IMR-90 (cell line): ENCODE data around the gene ADAM12. TPM values are rescaled to one million over a fixed set of nuclear protein-coding genes. Genes with fewer than 3 reads are reported as not detected.

Experiments
- ATAC-seq: fragments of 200-7000 bp; cut with Tn5 transposase; 2 replicates; pipeline ENCODE4 v1.9.1; 2020; ENCODE audit warnings: low read depth, mild to moderate bottlenecking, moderate library complexity
- BruUV-seq: library from RNA; stranded (reverse); fragments of 400-500 nt; replicated peaks from 2 replicates; lab custom pipeline; 2021; lab: Mats Ljungman, UMichigan
- CTCF ChIA-PET: fragments of 300-600 bp; formaldehyde crosslinking; extraction: SDS; loops from one replicate; lab custom pipeline; 2021; ENCODE audit warnings: antibody characterized with exemption; lab: Yijun Ruan, JAX
- POLR2A ChIA-PET: fragments of 300-600 bp; sonication (Branson Sonifier 250); formaldehyde crosslinking; loops from one replicate; lab custom pipeline; 2022; ENCODE audit warnings: antibody characterized with exemption; ENCODE audit not compliant: unreplicated experiment; lab: Charles Lee
- DNase-seq: peaks from one replicate; pipeline ENCODE4 v3.0.0; 2013
- H2AFZ ChIP-seq: replicated peaks from 2 replicates; pipeline ENCODE3; 2013; ENCODE audit warnings: low read length, mild to moderate bottlenecking; ENCODE audit not compliant: poor library complexity
- H2AK5ac ChIP-seq: 2 replicates; pipeline ENCODE4 v1.6.1; 2013; ENCODE audit warnings: low read depth, low read length, inconsistent platforms
- H2AK9ac ChIP-seq: replicated peaks from 2 replicates; pipeline ENCODE3; 2013; ENCODE audit warnings: mild to moderate bottlenecking, low read depth, low read length, moderate library complexity; ENCODE audit not compliant: poor library complexity
- H2BK120ac ChIP-seq: 2 replicates; pipeline ENCODE4 v1.6.1; 2013; ENCODE audit warnings: low read depth, low read length, inconsistent platforms
- H2BK15ac ChIP-seq: 3 replicates; pipeline ENCODE4 v1.6.1; 2013; ENCODE audit warnings: low read depth, low read length, inconsistent platforms
- H2BK20ac ChIP-seq: 2 replicates; pipeline ENCODE4 v1.6.1; 2013; ENCODE audit warnings: low read depth, mild to moderate bottlenecking, inconsistent platforms, low read length, moderate library complexity
- H2BK5ac ChIP-seq: 2 replicates; pipeline ENCODE4 v1.6.1; 2013; ENCODE audit warnings: mild to moderate bottlenecking, low read depth, low read length, inconsistent platforms; ENCODE audit not compliant: poor library complexity, severe bottlenecking
- H3K14ac ChIP-seq: replicated peaks from 2 replicates; pipeline ENCODE4 v1.6.1; 2013; ENCODE audit warnings: low read depth, low read length, inconsistent platforms
- H3K18ac ChIP-seq: 2 replicates; pipeline ENCODE4 v1.6.1; 2013; ENCODE audit warnings: low read depth, low read length, control low read depth
- H3K23ac ChIP-seq: 2 replicates; pipeline ENCODE4 v1.6.1; 2013; ENCODE audit warnings: low read depth, low read length, inconsistent platforms
- H3K27ac ChIP-seq: 2 replicates; pipeline ENCODE4 v1.5.1; 2013; ENCODE audit warnings: mild to moderate bottlenecking, control low read depth, low read length; ENCODE audit not compliant: insufficient read depth
- H3K27me3 ChIP-seq: 2 replicates; pipeline ENCODE4 v1.6.1; 2013; ENCODE audit warnings: low read length; ENCODE audit not compliant: control insufficient read depth, insufficient read depth
- H3K36me3 ChIP-seq: 2 replicates; pipeline ENCODE4 v1.6.1; 2013; ENCODE audit warnings: low read length, mixed read lengths; ENCODE audit not compliant: control insufficient read depth, insufficient read depth
- H3K4ac ChIP-seq: 2 replicates; pipeline ENCODE4 v1.6.1; 2013; ENCODE audit warnings: low read depth, low read length, inconsistent platforms
- H3K4me1 ChIP-seq: 2 replicates; pipeline ENCODE4 v1.6.1; 2013; ENCODE audit warnings: low read length, mixed read lengths; ENCODE audit not compliant: control insufficient read depth, insufficient read depth
- H3K4me2 ChIP-seq: 2 replicates; pipeline ENCODE4 v1.6.1; 2013; ENCODE audit warnings: low read depth, mild to moderate bottlenecking, control low read depth, low read length, moderate library complexity
- H3K4me3 ChIP-seq: 2 replicates; pipeline ENCODE4 v1.5.1; 2013; ENCODE audit warnings: low read depth, mild to moderate bottlenecking, control low read depth, low read length, moderate library complexity; ENCODE audit not compliant: insufficient read depth
- H3K56ac ChIP-seq: 2 replicates; pipeline ENCODE4 v1.6.1; 2013; ENCODE audit warnings: low read length, inconsistent platforms; ENCODE audit not compliant: insufficient read depth; ENCODE audit errors: extremely low read depth
- H3K79me1 ChIP-seq, 2 experiments: 2 replicates each; pipeline ENCODE4 v1.6.1; 2013; ENCODE audit warnings: low read length in 2 of 2, inconsistent platforms in 1 of 2, low read depth in 1 of 2
- H3K9ac ChIP-seq: 2 replicates; pipeline ENCODE4 v1.6.1; 2013; ENCODE audit warnings: low read depth, low read length, control low read depth
- H3K9me1 ChIP-seq: 2 replicates; pipeline ENCODE4 v1.6.1; 2013; ENCODE audit warnings: low read length, inconsistent platforms; ENCODE audit not compliant: insufficient read depth
- H3K9me3 ChIP-seq: 2 replicates; pipeline ENCODE4 v1.6.1; 2013; ENCODE audit warnings: low read length; ENCODE audit not compliant: control insufficient read depth, insufficient read depth
- H4K20me1 ChIP-seq: 2 replicates; pipeline ENCODE4 v1.6.1; 2013; ENCODE audit warnings: low read length, inconsistent platforms; ENCODE audit not compliant: insufficient read depth
- H4K5ac ChIP-seq: 2 replicates; pipeline ENCODE4 v1.6.1; 2013; ENCODE audit warnings: mild to moderate bottlenecking, low read depth, low read length, control low read depth
- H4K8ac ChIP-seq, 2 experiments: 2 replicates each; pipeline ENCODE4 v1.6.1; 2013; ENCODE audit warnings: low read depth in 2 of 2, low read length in 2 of 2, control low read depth in 1 of 2, inconsistent platforms in 1 of 2
- H4K91ac ChIP-seq: 2 replicates; pipeline ENCODE4 v1.6.1; 2013; ENCODE audit warnings: low read depth, low read length, inconsistent platforms; ENCODE audit not compliant: insufficient read depth
- BHLHE40 ChIP-seq: fragments of 150-350 bp; IDR thresholded peaks from 2 replicates; pipeline ENCODE4 v1.6.1; 2016; ENCODE audit warnings: mild to moderate bottlenecking, low read depth, low read length
- CEBPB ChIP-seq: IDR thresholded peaks from 2 replicates; pipeline ENCODE4 v1.6.1; 2012; ENCODE audit warnings: low read depth, low read length, improper control_type of control experiment
- CHD1 ChIP-seq: IDR thresholded peaks from 2 replicates; pipeline ENCODE4 v1.6.1; 2012; ENCODE audit warnings: low read depth, low read length, improper control_type of control experiment
- ELK1 ChIP-seq: fragments of 150-350 bp; IDR thresholded peaks from 2 replicates; pipeline ENCODE4 v1.6.1; 2016; ENCODE audit warnings: low read depth, mild to moderate bottlenecking, low read length, moderate library complexity, borderline replicate concordance
- MAFK ChIP-seq: IDR thresholded peaks from 2 replicates; pipeline ENCODE4 v1.6.1; 2012; ENCODE audit warnings: low read depth, low read length, improper control_type of control experiment
- MAZ ChIP-seq: IDR thresholded peaks from 2 replicates; pipeline ENCODE4 v1.6.1; 2012; ENCODE audit warnings: low read depth, mild to moderate bottlenecking, low read length, improper control_type of control experiment, moderate library complexity, borderline replicate concordance
- MXI1 ChIP-seq: IDR thresholded peaks from 2 replicates; pipeline ENCODE4 v1.6.1; 2012; ENCODE audit warnings: low read depth, mild to moderate bottlenecking, low read length, moderate library complexity, borderline replicate concordance
- NFE2L2 ChIP-seq: fragments of 150-350 bp; IDR thresholded peaks from 2 replicates; pipeline ENCODE4 v1.6.1; 2016; ENCODE audit warnings: low read depth, mild to moderate bottlenecking, low read length
- POLR2A ChIP-seq: IDR thresholded peaks from 2 replicates; pipeline ENCODE4 v1.6.1; 2012; ENCODE audit warnings: mild to moderate bottlenecking, low read depth, low read length
- RAD21 ChIP-seq: IDR thresholded peaks from 2 replicates; pipeline ENCODE4 v1.6.1; 2012; ENCODE audit warnings: low read length, improper control_type of control experiment
- RFX5 ChIP-seq: IDR thresholded peaks from 2 replicates; pipeline ENCODE4 v1.8.0; 2012; ENCODE audit warnings: low read depth, mild to moderate bottlenecking, low read length, moderate library complexity
- SMC3 ChIP-seq: fragments of 150-350 bp; IDR thresholded peaks from 2 replicates; pipeline ENCODE4 v1.6.1; 2016; ENCODE audit warnings: low read depth, mild to moderate bottlenecking, antibody characterized with exemption, low read length, moderate library complexity
- WGBS, 2 experiments: methylation state at CpG; one replicate each; pipeline versions ENCODE4 v1.1.5 to v1.1.7; 2013; ENCODE audit warnings: missing lambda C conversion rate in 2 of 2; ENCODE audit not compliant: insufficient read length in 1 of 2; ENCODE audit errors: extremely low coverage in 2 of 2; 5-methylcytosine and 5-hydroxymethylcytosine counted together
- dilution Hi-C: fragments of 300-500 bp; cut with HindIII; formaldehyde crosslinking; loops from one replicate; pipeline ENCODE4 v1.14.3; 2018; ENCODE audit warnings: low sequenced_read_pairs; ENCODE audit not compliant: unreplicated experiment
- in situ Hi-C: fragments of 300-500 bp; cut with MboI; formaldehyde crosslinking; loops from 3 replicates; pipeline ENCODE4 v1.14.3; 2019; ENCODE audit warnings: low sequenced_read_pairs, inconsistent platforms, mixed read lengths
- intact Hi-C: fragments of 100-400 bp; cut with micrococcal nuclease; formaldehyde crosslinking; loops from 2 replicates; pipeline ENCODE4 v1.10.0; 2022
- polyA plus RNA-seq, 3 experiments: library from polyadenylated mRNA; depleted of rRNA; stranded (reverse); fragments of >200 nt; gene quantifications; 2 replicates each; pipeline ENCODE4 v1.2.3, GENCODE V29; 2012; ENCODE audit warnings: low replicate concordance in 1 of 3
- total RNA-seq: library from RNA; depleted of rRNA; stranded (reverse); fragments of >200 nt; gene quantifications from 2 replicates; pipeline ENCODE4 v1.2.3, GENCODE V29; 2012
- TF ChIP-seq, protein P1 (sequence below): conservative IDR thresholded peaks from 2 replicates; pipeline ENCODE4 v1.5.1; 2012; ENCODE audit warnings: mild to moderate bottlenecking, low read depth, low read length, improper control_type of control experiment
- TF ChIP-seq, protein P2 (sequence below): fragments of 150-350 bp; IDR thresholded peaks from 2 replicates; pipeline ENCODE4 v1.6.1; 2017; ENCODE audit warnings: mild to moderate bottlenecking, antibody characterized with exemption, low read length, low read depth

The ADAM12 gene
- total and polyA plus RNA-seq, 2 of the 4 experiments (the other 2 are of a cell fraction): 9.6 to 10.2 TPM

DNA sequence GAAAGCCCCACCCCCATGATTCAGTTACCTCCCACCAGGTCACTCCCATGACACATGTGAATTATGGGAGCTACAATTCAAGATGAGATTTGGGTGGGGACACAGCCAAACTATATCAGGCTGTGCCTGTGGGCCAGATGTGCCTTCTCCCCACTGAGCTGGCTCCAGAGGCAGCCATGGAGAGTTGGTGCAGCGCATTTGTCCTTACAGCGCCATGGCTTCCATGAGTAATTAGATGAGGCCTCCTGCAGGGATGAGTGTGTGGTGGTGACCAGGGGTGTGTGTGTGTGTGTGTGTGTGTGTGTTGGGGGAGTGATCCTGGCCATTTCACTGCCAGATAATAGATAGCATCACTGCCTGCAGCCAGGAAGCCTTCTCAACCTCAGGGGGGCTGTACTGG lies 397.3 kb downstream of the ADAM12 start:
- Histone ChIP-seq H4K8ac (no peak overlapping the region), H3K36me3 (no peaks in the 10 kb centered on the region; the same call in 1 of the 2 replicates), H3K27me3 (peaks cover 38% of the 10 kb centered on the region), H3K4me1 (no peaks in the 10 kb centered on the region), H3K23ac (no peak overlapping the region), H2BK120ac (no peak overlapping the region), H2AK5ac (no peak overlapping the region), H3K14ac (no peak overlapping the region), H4K91ac (no peak overlapping the region), H3K18ac (no peak overlapping the region), H3K79me1 (no peaks in the 10 kb centered on the region), H3K27ac (no peak overlapping the region), H2AK9ac (no peak overlapping the region), H2BK5ac (no peak overlapping the region), H4K5ac (no peak overlapping the region), H3K4me3 (no peak overlapping the region), H3K56ac (no peak overlapping the region), H3K9me3 (0 out of 2 replicates have a peak, but pooled peaks cover 2% of the 10 kb centered on the region), H3K9ac (no peak overlapping the region), H2BK15ac (no peak overlapping the region), H3K4ac (no peak overlapping the region), H4K20me1 (no peaks in the 10 kb centered on the region), H2AFZ (no peak overlapping the region), H3K9me1 (no peaks in the 10 kb centered on the region), H2BK20ac (no peak overlapping the region), H3K4me2 (no peak overlapping the region)
- ChIA-PET POLR2A (no interaction called here), CTCF (no interaction called here)
- no CpG with 5 or more reads among the region's 2 CpGs for WGBS, 2 experiments
- TF ChIP-seq POLR2A: no peak
- TF ChIP-seq CEBPB: no peak
- TF ChIP-seq SMC3: no peak
- TF ChIP-seq NFE2L2: no peak
- no peak for TF ChIP-seq MXI1
- TF ChIP-seq, protein P1, sequence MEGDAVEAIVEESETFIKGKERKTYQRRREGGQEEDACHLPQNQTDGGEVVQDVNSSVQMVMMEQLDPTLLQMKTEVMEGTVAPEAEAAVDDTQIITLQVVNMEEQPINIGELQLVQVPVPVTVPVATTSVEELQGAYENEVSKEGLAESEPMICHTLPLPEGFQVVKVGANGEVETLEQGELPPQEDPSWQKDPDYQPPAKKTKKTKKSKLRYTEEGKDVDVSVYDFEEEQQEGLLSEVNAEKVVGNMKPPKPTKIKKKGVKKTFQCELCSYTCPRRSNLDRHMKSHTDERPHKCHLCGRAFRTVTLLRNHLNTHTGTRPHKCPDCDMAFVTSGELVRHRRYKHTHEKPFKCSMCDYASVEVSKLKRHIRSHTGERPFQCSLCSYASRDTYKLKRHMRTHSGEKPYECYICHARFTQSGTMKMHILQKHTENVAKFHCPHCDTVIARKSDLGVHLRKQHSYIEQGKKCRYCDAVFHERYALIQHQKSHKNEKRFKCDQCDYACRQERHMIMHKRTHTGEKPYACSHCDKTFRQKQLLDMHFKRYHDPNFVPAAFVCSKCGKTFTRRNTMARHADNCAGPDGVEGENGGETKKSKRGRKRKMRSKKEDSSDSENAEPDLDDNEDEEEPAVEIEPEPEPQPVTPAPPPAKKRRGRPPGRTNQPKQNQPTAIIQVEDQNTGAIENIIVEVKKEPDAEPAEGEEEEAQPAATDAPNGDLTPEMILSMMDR: no peak
- TF ChIP-seq RAD21: no peak
- no peak for TF ChIP-seq BHLHE40
- TF ChIP-seq MAFK: no peak
- TF ChIP-seq, protein P2, sequence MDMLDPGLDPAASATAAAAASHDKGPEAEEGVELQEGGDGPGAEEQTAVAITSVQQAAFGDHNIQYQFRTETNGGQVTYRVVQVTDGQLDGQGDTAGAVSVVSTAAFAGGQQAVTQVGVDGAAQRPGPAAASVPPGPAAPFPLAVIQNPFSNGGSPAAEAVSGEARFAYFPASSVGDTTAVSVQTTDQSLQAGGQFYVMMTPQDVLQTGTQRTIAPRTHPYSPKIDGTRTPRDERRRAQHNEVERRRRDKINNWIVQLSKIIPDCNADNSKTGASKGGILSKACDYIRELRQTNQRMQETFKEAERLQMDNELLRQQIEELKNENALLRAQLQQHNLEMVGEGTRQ: no peak
- TF ChIP-seq CHD1: no peak
- TF ChIP-seq RFX5: no peak
- no peak for TF ChIP-seq ELK1
- TF ChIP-seq MAZ: no peak
- intact Hi-C loops: no loop called here
- no peak for DNase-seq
- ATAC-seq: no peak
- no TSS peak for BruUV-seq
- dilution Hi-C loops: no loop called here
- in situ Hi-C loops: no loop called here
